Liver (tissue), 9 donors: ENCODE measurements around the gene ASS1. TPM values are rescaled to one million over a fixed set of nuclear protein-coding genes. Genes with fewer than 3 reads are reported as not detected.

Experiments used
- DNase-seq: peaks from one replicate; pipeline ENCODE4 v3.0.0-alpha.2; 2017; ENCODE audit warnings: low spot score
- H3K27ac ChIP-seq, 2 donors: one replicate each; pipeline ENCODE4 v1.7.0; 2013; ENCODE audit warnings: inconsistent platforms in 2 of 2, low read length in 2 of 2, control low read depth in 1 of 2, low read depth in 1 of 2, mild to moderate bottlenecking in 1 of 2
- H3K27me3 ChIP-seq, 4 donors: one replicate each; pipeline versions ENCODE4 v1.6.1 to v1.7.0; 2013; ENCODE audit warnings: low read length in 3 of 4, inconsistent platforms in 1 of 4, mild to moderate bottlenecking in 1 of 4, moderate library complexity in 1 of 4; ENCODE audit not compliant: control insufficient read depth in 4 of 4, insufficient read depth in 4 of 4
- H3K36me3 ChIP-seq, 4 donors: one replicate each; pipeline versions ENCODE4 v1.6.1 to v1.7.0; 2013; ENCODE audit warnings: low read length in 3 of 4, mild to moderate bottlenecking in 3 of 4, low read depth in 1 of 4, moderate library complexity in 1 of 4; ENCODE audit not compliant: control insufficient read depth in 4 of 4, insufficient read depth in 3 of 4
- H3K4me1 ChIP-seq, 4 donors: one replicate each; pipeline versions ENCODE4 v1.6.1 to v1.7.0; 2013; ENCODE audit warnings: low read length in 3 of 4, mild to moderate bottlenecking in 3 of 4, moderate library complexity in 1 of 4; ENCODE audit not compliant: control insufficient read depth in 4 of 4, insufficient read depth in 4 of 4
- H3K4me3 ChIP-seq, 3 donors: one replicate each; pipeline versions ENCODE4 v1.6.1 to v1.7.0; 2013; ENCODE audit warnings: low read length in 3 of 3, control low read depth in 1 of 3, low read depth in 1 of 3, mild to moderate bottlenecking in 1 of 3
- H3K9ac ChIP-seq, 2 donors: one replicate each; pipeline ENCODE4 v1.7.0; 2013; ENCODE audit warnings: low read length in 2 of 2, mild to moderate bottlenecking in 2 of 2, moderate library complexity in 2 of 2, control low read depth in 1 of 2, low read depth in 1 of 2
- H3K9me3 ChIP-seq, 4 donors: one replicate each; pipeline versions ENCODE4 v1.6.1 to v1.7.0; 2013; ENCODE audit warnings: low read length in 3 of 4; ENCODE audit not compliant: control insufficient read depth in 4 of 4
- EGR1 ChIP-seq, 2 donors: IDR thresholded peaks; 2 replicates each; pipeline ENCODE4 v1.6.1; 2016 to 2018; ENCODE audit warnings: antibody characterized with exemption in 2 of 2, low read depth in 2 of 2
- FOXA1 ChIP-seq: IDR thresholded peaks from 2 replicates; pipeline ENCODE4 v1.6.1; 2016; ENCODE audit warnings: antibody characterized with exemption
- FOXA2 ChIP-seq: IDR thresholded peaks from 2 replicates; pipeline ENCODE4 v1.6.1; 2016; ENCODE audit warnings: antibody characterized with exemption
- GABPA ChIP-seq, 2 donors: IDR thresholded peaks in 1 of 2; conservative IDR thresholded peaks in 1 of 2; 2 replicates each; pipeline ENCODE4 v1.6.1; 2016; ENCODE audit warnings: antibody characterized with exemption in 2 of 2, mild to moderate bottlenecking in 1 of 2, moderate library complexity in 1 of 2
- HNF4A ChIP-seq, 2 donors: conservative IDR thresholded peaks; 2 replicates each; pipeline ENCODE4 v1.6.1; 2016; ENCODE audit warnings: antibody characterized with exemption in 2 of 2, mild to moderate bottlenecking in 2 of 2
- HNF4G ChIP-seq: IDR thresholded peaks from 2 replicates; pipeline ENCODE4 v1.6.1; 2016; ENCODE audit warnings: antibody characterized with exemption
- JUND ChIP-seq, 2 donors: IDR thresholded peaks; 2 replicates each; pipeline ENCODE4 v1.6.1; 2016; ENCODE audit warnings: antibody characterized with exemption in 2 of 2
- MAX ChIP-seq: IDR thresholded peaks from 2 replicates; pipeline ENCODE4 v1.6.1; 2016; ENCODE audit warnings: antibody characterized with exemption
- NR2F2 ChIP-seq: IDR thresholded peaks from 2 replicates; pipeline ENCODE4 v1.6.1; 2016; ENCODE audit warnings: antibody characterized with exemption
- RAD21 ChIP-seq, 2 donors: IDR thresholded peaks; 2 replicates each; pipeline ENCODE4 v1.6.1; 2016; ENCODE audit warnings: antibody characterized with exemption in 2 of 2, mild to moderate bottlenecking in 2 of 2
- REST ChIP-seq: IDR thresholded peaks from 2 replicates; pipeline ENCODE4 v1.6.1; 2016; ENCODE audit warnings: antibody characterized with exemption, mild to moderate bottlenecking
- RXRA ChIP-seq, 2 donors: IDR thresholded peaks; 2 replicates each; pipeline ENCODE4 v1.6.1; 2017 to 2018; ENCODE audit warnings: antibody characterized with exemption in 2 of 2, mild to moderate bottlenecking in 1 of 2
- SP1 ChIP-seq: IDR thresholded peaks from 2 replicates; pipeline ENCODE4 v1.6.1; 2018; ENCODE audit warnings: antibody characterized with exemption, mild to moderate bottlenecking
- TAF1 ChIP-seq: conservative IDR thresholded peaks from 2 replicates; pipeline ENCODE4 v1.6.1; 2016; ENCODE audit warnings: antibody characterized with exemption, mild to moderate bottlenecking
- YY1 ChIP-seq: IDR thresholded peaks from 2 replicates; pipeline ENCODE4 v1.6.1; 2016; ENCODE audit warnings: antibody characterized with exemption, mild to moderate bottlenecking
- WGBS: extraction: QIAGEN DNeasy Blood & Tissue Kit; methylation state at CpG from one replicate; pipeline ENCODE4 v1.1.7; 2013; 5-methylcytosine and 5-hydroxymethylcytosine counted together
- polyA plus RNA-seq, 2 donors: library from polyadenylated mRNA; stranded (reverse) in 1 of 2; unstranded in 1 of 2; fragments of 200-250 nt in 1 of 2; fragments of >200 nt in 1 of 2; fragmentation: Nextera tagmentation in 1 of 2; extraction: Ambion mirVana in 1 of 2; gene quantifications; one replicate each; pipeline versions ENCODE4 v1.2.1 to v1.2.3, GENCODE V29; 2013 to 2015
- total RNA-seq, 2 donors: library from RNA; depleted of rRNA; stranded (reverse); fragments of >200 nt; gene quantifications; one replicate each; pipeline ENCODE4 v1.2.3, GENCODE V29; 2014
- TF ChIP-seq, protein P1 (sequence below): fragments of 150-350 bp; IDR thresholded peaks from 2 replicates; pipeline ENCODE4 v1.5.1; 2017; ENCODE audit warnings: improper control_type of control experiment, low read depth, low read length; ENCODE audit not compliant: missing input control
- TF ChIP-seq, protein P2 (sequence below): IDR thresholded peaks from 2 replicates; pipeline ENCODE4 v1.6.1; 2016; ENCODE audit warnings: antibody characterized with exemption
- TF ChIP-seq, protein P3 (sequence below): IDR thresholded peaks from 2 replicates; pipeline ENCODE4 v1.6.1; 2016; ENCODE audit warnings: antibody characterized with exemption
- donor health status: healthy.
- donor health status: healthy.
- donor health status: healthy.
- donor health status: healthy.
- donor health status: healthy.

The ASS1 gene
- total and polyA plus RNA-seq, 4 donors = 396 to 711 (median 533) TPM

GRCh38 chr9:130526854-130527650, 82.3 kb downstream of the ASS1 start:
- Histone ChIP-seq H3K4me3 (no peak overlapping the region), H3K4me1 (peaks cover 2 to 30% (median 21%) of the 10 kb centered on the region in 4 donors), H3K27me3 (no peaks in the 10 kb centered on the region), H3K27ac (peak overlapping the region in 1 of 2 donors; percentile 26), H3K9ac (no peak overlapping the region), H3K36me3 (no peaks in the 10 kb centered on the region), H3K9me3 (no peaks in the 10 kb centered on the region)
- no peak for TF ChIP-seq GABPA (IDR thresholded peaks at IDR 0.05 in 1 of 2, conservative IDR thresholded peaks at IDR 0.05 in 1 of 2)
- TF ChIP-seq FOXA1 = no peak
- peak; percentile 43 to 66 for TF ChIP-seq RXRA (IDR thresholded peaks at IDR 0.05)
- no peak for TF ChIP-seq MAX
- TF ChIP-seq HNF4A (conservative IDR thresholded peaks at IDR 0.05) = peak; percentile 51 to 65
- peak; percentile 33 for TF ChIP-seq NR2F2
- peak; percentile 52 for DNase-seq
- 60% methylated on average over 31 of the region's 31 CpGs for WGBS

DNA sequence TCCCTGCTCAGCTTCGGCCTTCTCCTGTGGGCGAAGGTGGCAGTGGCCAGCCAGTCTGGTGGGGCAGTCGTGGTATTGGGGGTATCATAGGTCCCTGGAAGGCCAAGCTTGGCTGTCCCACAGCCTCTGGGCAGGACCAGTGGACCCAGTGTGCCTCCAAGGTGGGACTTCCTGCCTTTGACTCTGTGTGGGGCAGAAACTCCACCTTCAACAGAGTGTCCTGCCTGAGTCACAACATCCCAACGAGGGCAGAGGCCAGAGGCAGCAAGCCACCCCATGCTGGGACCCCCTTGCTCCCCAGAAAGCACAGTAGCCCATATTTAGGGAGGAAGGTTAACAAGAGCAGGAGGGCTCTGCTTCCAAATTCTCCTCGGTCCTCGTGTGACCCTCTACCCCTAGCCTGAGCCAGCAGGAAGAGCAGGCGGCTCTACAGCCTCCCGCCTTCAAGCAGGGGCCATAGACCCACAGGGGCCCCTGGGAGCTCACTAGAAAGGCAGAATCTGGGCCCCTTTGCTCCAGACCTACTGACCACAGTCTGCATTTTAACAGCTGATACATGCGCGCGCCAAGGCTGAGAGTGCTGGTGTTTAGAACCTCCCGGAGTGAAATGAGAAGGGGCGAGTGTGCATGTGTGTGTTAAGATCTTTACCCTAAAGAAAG, 83.0 kb downstream of the ASS1 start:
- WGBS = 85% methylated on average over 13 of the region's 13 CpGs
- Histone ChIP-seq H3K27ac (no peak overlapping the region), H3K4me1 (peaks cover 2 to 30% (median 21%) of the 10 kb centered on the region in 4 donors), H3K36me3 (no peaks in the 10 kb centered on the region), H3K9ac (no peak overlapping the region), H3K27me3 (no peaks in the 10 kb centered on the region), H3K9me3 (no peaks in the 10 kb centered on the region), H3K4me3 (no peak overlapping the region)
- DNase-seq = no peak
- no peak for TF ChIP-seq HNF4A (conservative IDR thresholded peaks at IDR 0.05)
- TF ChIP-seq EGR1 (IDR thresholded peaks at IDR 0.05; ENCODE audit: low read depth in 2 of 2) = no peak
- no peak for TF ChIP-seq RAD21 (IDR thresholded peaks at IDR 0.05)
- no peak for TF ChIP-seq FOXA1
- no peak for TF ChIP-seq RXRA (IDR thresholded peaks at IDR 0.05)
- TF ChIP-seq, protein P1, sequence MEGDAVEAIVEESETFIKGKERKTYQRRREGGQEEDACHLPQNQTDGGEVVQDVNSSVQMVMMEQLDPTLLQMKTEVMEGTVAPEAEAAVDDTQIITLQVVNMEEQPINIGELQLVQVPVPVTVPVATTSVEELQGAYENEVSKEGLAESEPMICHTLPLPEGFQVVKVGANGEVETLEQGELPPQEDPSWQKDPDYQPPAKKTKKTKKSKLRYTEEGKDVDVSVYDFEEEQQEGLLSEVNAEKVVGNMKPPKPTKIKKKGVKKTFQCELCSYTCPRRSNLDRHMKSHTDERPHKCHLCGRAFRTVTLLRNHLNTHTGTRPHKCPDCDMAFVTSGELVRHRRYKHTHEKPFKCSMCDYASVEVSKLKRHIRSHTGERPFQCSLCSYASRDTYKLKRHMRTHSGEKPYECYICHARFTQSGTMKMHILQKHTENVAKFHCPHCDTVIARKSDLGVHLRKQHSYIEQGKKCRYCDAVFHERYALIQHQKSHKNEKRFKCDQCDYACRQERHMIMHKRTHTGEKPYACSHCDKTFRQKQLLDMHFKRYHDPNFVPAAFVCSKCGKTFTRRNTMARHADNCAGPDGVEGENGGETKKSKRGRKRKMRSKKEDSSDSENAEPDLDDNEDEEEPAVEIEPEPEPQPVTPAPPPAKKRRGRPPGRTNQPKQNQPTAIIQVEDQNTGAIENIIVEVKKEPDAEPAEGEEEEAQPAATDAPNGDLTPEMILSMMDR = no peak
- TF ChIP-seq, protein P2, sequence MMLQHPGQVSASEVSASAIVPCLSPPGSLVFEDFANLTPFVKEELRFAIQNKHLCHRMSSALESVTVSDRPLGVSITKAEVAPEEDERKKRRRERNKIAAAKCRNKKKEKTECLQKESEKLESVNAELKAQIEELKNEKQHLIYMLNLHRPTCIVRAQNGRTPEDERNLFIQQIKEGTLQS = no peak
- no peak for TF ChIP-seq SP1
- TF ChIP-seq, protein P3, sequence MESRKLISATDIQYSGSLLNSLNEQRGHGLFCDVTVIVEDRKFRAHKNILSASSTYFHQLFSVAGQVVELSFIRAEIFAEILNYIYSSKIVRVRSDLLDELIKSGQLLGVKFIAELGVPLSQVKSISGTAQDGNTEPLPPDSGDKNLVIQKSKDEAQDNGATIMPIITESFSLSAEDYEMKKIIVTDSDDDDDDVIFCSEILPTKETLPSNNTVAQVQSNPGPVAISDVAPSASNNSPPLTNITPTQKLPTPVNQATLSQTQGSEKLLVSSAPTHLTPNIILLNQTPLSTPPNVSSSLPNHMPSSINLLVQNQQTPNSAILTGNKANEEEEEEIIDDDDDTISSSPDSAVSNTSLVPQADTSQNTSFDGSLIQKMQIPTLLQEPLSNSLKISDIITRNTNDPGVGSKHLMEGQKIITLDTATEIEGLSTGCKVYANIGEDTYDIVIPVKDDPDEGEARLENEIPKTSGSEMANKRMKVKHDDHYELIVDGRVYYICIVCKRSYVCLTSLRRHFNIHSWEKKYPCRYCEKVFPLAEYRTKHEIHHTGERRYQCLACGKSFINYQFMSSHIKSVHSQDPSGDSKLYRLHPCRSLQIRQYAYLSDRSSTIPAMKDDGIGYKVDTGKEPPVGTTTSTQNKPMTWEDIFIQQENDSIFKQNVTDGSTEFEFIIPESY = no peak
- TF ChIP-seq YY1 = no peak
- TF ChIP-seq GABPA (IDR thresholded peaks at IDR 0.05 in 1 of 2, conservative IDR thresholded peaks at IDR 0.05 in 1 of 2) = no peak
- no peak for TF ChIP-seq MAX
- no peak for TF ChIP-seq FOXA2
- TF ChIP-seq JUND (IDR thresholded peaks at IDR 0.05) = no peak
- TF ChIP-seq TAF1 = no peak
- TF ChIP-seq NR2F2 = no peak
- TF ChIP-seq REST = no peak
- TF ChIP-seq HNF4G = no peak
